Natural killer cell treated with Interleukin-12 subunit alpha and Interleukin-12 subunit beta and Interleukin-15 and Interleukin-18, amount 100 ng/mL, for 72 hours (primary cell): ENCODE data around the gene COTL1. TPM values are rescaled to one million over a fixed set of nuclear protein-coding genes. Genes with fewer than 3 reads are reported as not detected.

ENCODE experiments used
- ATAC-seq, 2 donors: fragments of 150-1000 bp; cut with Tn5 transposase in 1 of 2; sonication (Bioruptor Pico), chemical (Tn5 transposase) in 1 of 2; 2 replicates each; pipeline ENCODE4 v1.10.0; 2021
- DNase-seq: peaks from one replicate; pipeline ENCODE4 v3.0.0; 2022; ENCODE audit warnings: low spot score
- H3K27ac Mint-ChIP-seq, 2 donors: 1 replicate in 1 of 2; 2 replicates in 1 of 2; pipeline ENCODE4 v1.8.0; 2022; ENCODE audit warnings: mixed read lengths in 2 of 2, mild to moderate bottlenecking in 1 of 2, moderate library complexity in 1 of 2
- H3K27me3 Mint-ChIP-seq, 2 donors: 1 replicate in 1 of 2; 2 replicates in 1 of 2; pipeline ENCODE4 v1.8.0; 2022; ENCODE audit warnings: mixed read lengths in 2 of 2
- H3K36me3 Mint-ChIP-seq: one replicate; pipeline ENCODE4 v1.8.0; 2022; ENCODE audit warnings: mixed read lengths
- H3K4me1 Mint-ChIP-seq, 2 donors: 1 replicate in 1 of 2; 2 replicates in 1 of 2; pipeline ENCODE4 v1.8.0; 2022; ENCODE audit warnings: low read depth in 2 of 2, mixed read lengths in 2 of 2, mild to moderate bottlenecking in 1 of 2
- H3K4me3 Mint-ChIP-seq: one replicate; pipeline ENCODE4 v1.8.0; 2022; ENCODE audit warnings: mixed read lengths
- H3K9me3 Mint-ChIP-seq: 2 replicates; pipeline ENCODE4 v1.8.0; 2022; ENCODE audit warnings: mixed read lengths
- total RNA-seq, 2 donors: library from RNA; stranded (reverse); gene quantifications; one replicate each; pipeline ENCODE4 v1.2.3, GENCODE V29; 2022

Gene COTL1
- total RNA-seq, 2 donors from 2014 or later = 128 to 154 TPM

GRCh38 chr16:84652566-84652965 lies 34.7 kb upstream of the COTL1 start:
- Mint-ChIP-seq H3K27ac (no peak overlapping the region), H3K4me3 (no peak overlapping the region), H3K36me3 (peaks cover 5% of the 10 kb centered on the region), H3K4me1 (peaks cover 25 to 28% of the 10 kb centered on the region in 2 donors), H3K9me3 (no peaks in the 10 kb centered on the region), H3K27me3 (no peaks in the 10 kb centered on the region)
- DNase-seq = no peak
- no peak for ATAC-seq

GRCh38 chr16:84650062-84650991 lies 32.4 kb upstream of the COTL1 start:
- no peak for ATAC-seq
- H3K4me3 Mint-ChIP-seq = peak overlapping the region; percentile 58
- H3K4me1 Mint-ChIP-seq = peaks cover 26 to 28% of the 10 kb centered on the region in 2 donors
- DNase-seq = no peak
- H3K9me3 Mint-ChIP-seq = no peaks in the 10 kb centered on the region
- peaks cover 5% of the 10 kb centered on the region for H3K36me3 Mint-ChIP-seq
- H3K27ac Mint-ChIP-seq = peak overlapping the region; percentile 45 to 49
- peaks cover 0 to 2% of the 10 kb centered on the region in 2 donors for H3K27me3 Mint-ChIP-seq

- Mint-ChIP-seq H3K4me1 (peaks cover 25 to 26% of the 10 kb centered on the region in 2 donors), H3K27me3 (peaks cover 0 to 2% of the 10 kb centered on the region in 2 donors), H3K27ac (peak overlapping the region; percentile 49 to 83), H3K9me3 (no peaks in the 10 kb centered on the region), H3K36me3 (peaks cover 5% of the 10 kb centered on the region), H3K4me3 (peak overlapping the region; percentile 79)
- DNase-seq (no peak), ATAC-seq (no peak)
Observed at GRCh38 chr16:84649511-84649861, 31.6 kb upstream of the COTL1 start.

- Mint-ChIP-seq H3K4me3 (peak overlapping the region; percentile 79), H3K9me3 (no peaks in the 10 kb centered on the region), H3K4me1 (peaks cover 25 to 26% of the 10 kb centered on the region in 2 donors), H3K36me3 (peaks cover 5% of the 10 kb centered on the region), H3K27me3 (peaks cover 0 to 2% of the 10 kb centered on the region in 2 donors), H3K27ac (peak overlapping the region; percentile 49 to 83)
- ATAC-seq = peak; percentile 69 to 74
- peak; percentile 73 for DNase-seq
Observed at GRCh38 chr16:84648595-84649510, 31.0 kb upstream of the COTL1 start.

- H3K4me1 Mint-ChIP-seq = peaks cover 22 to 26% of the 10 kb centered on the region in 2 donors
- H3K36me3 Mint-ChIP-seq = peaks cover 5% of the 10 kb centered on the region
- H3K4me3 Mint-ChIP-seq = peak within 1 kb of the TSS; percentile 95
- no peaks in the 10 kb centered on the region for H3K9me3 Mint-ChIP-seq
- peak; percentile 92 to 96 for ATAC-seq
- peak; percentile 85 for DNase-seq
- peaks cover 0 to 2% of the 10 kb centered on the region in 2 donors for H3K27me3 Mint-ChIP-seq
- H3K27ac Mint-ChIP-seq = peak within 1 kb of the TSS; percentile 70 to 84
Observed at GRCh38 chr16:84647828-84648594, 30.1 kb upstream of the COTL1 start, which contains the start of gene KLHL36. Gene KLHL36 (plus strand): TSS chr16:84648511. CDS start chr16:84650868, 2,357 bp downstream.

GRCh38 chr16:84643674-84644073 lies 25.8 kb upstream of the COTL1 start:
- no peak overlapping the region for H3K27ac Mint-ChIP-seq

GRCh38 chr16:84643180-84643583 lies 25.3 kb upstream of the COTL1 start:
- Mint-ChIP-seq H3K27me3 (peaks cover 0 to 4% of the 10 kb centered on the region in 2 donors), H3K36me3 (no peaks in the 10 kb centered on the region), H3K9me3 (no peaks in the 10 kb centered on the region), H3K4me1 (peaks cover 12 to 16% of the 10 kb centered on the region in 2 donors), H3K4me3 (no peak overlapping the region), H3K27ac (no peak overlapping the region)
- ATAC-seq (no peak), DNase-seq (no peak)

More at GRCh38 chr16:84643674-84644073, 25.8 kb upstream of the COTL1 start:
- Mint-ChIP-seq H3K4me3 (no peak overlapping the region), H3K4me1 (peaks cover 12 to 16% of the 10 kb centered on the region in 2 donors), H3K36me3 (no peaks in the 10 kb centered on the region), H3K27me3 (peaks cover 0 to 4% of the 10 kb centered on the region in 2 donors), H3K9me3 (no peaks in the 10 kb centered on the region)
- DNase-seq = no peak
- ATAC-seq = no peak

- H3K27me3 Mint-ChIP-seq = peaks cover 0 to 7% of the 10 kb centered on the region in 2 donors
- no peak overlapping the region for H3K4me3 Mint-ChIP-seq
- H3K36me3 Mint-ChIP-seq = no peaks in the 10 kb centered on the region
- H3K9me3 Mint-ChIP-seq = no peaks in the 10 kb centered on the region
- H3K4me1 Mint-ChIP-seq = peaks cover 7 to 17% of the 10 kb centered on the region in 2 donors
- H3K27ac Mint-ChIP-seq = peak overlapping the region in 1 of 2 donors; percentile 72
- no peak for ATAC-seq
- DNase-seq = no peak
Observed at GRCh38 chr16:84641643-84642358, 23.9 kb upstream of the COTL1 start.

- no peak for DNase-seq
- Mint-ChIP-seq H3K36me3 (no peaks in the 10 kb centered on the region), H3K4me3 (no peak overlapping the region), H3K9me3 (no peaks in the 10 kb centered on the region), H3K4me1 (peaks cover 7 to 17% of the 10 kb centered on the region in 2 donors), H3K27me3 (peaks cover 0 to 4% of the 10 kb centered on the region in 2 donors), H3K27ac (no peak overlapping the region)
- no peak for ATAC-seq
Observed at GRCh38 chr16:84640145-84640544, 22.3 kb upstream of the COTL1 start.

- no peak for DNase-seq
- H3K9me3 Mint-ChIP-seq = no peaks in the 10 kb centered on the region
- no peak for ATAC-seq
Observed at GRCh38 chr16:84638231-84638806, 20.4 kb upstream of the COTL1 start.

GRCh38 chr16:84637709-84638108 lies 19.8 kb upstream of the COTL1 start:
- DNase-seq (no peak), ATAC-seq (no peak)
- H3K4me1 Mint-ChIP-seq = peaks cover 7 to 17% of the 10 kb centered on the region in 2 donors
- H3K9me3 Mint-ChIP-seq = no peaks in the 10 kb centered on the region
- H3K27ac Mint-ChIP-seq = no peak overlapping the region
- peaks cover 0 to 7% of the 10 kb centered on the region in 2 donors for H3K27me3 Mint-ChIP-seq
- no peaks in the 10 kb centered on the region for H3K36me3 Mint-ChIP-seq
- no peak overlapping the region for H3K4me3 Mint-ChIP-seq

More at GRCh38 chr16:84638231-84638806, 20.4 kb upstream of the COTL1 start:
- no peaks in the 10 kb centered on the region for H3K36me3 Mint-ChIP-seq
- H3K27me3 Mint-ChIP-seq = peaks cover 0 to 8% of the 10 kb centered on the region in 2 donors
- H3K4me1 Mint-ChIP-seq = peaks cover 7 to 17% of the 10 kb centered on the region in 2 donors
- no peak overlapping the region for H3K27ac Mint-ChIP-seq
- H3K4me3 Mint-ChIP-seq = no peak overlapping the region

GRCh38 chr16:84635702-84636101 lies 17.8 kb upstream of the COTL1 start:
- peaks cover 0 to 6% of the 10 kb centered on the region in 2 donors for H3K27me3 Mint-ChIP-seq
- peaks cover 16 to 21% of the 10 kb centered on the region in 2 donors for H3K4me1 Mint-ChIP-seq
- H3K4me3 Mint-ChIP-seq = no peak overlapping the region
- H3K27ac Mint-ChIP-seq = no peak overlapping the region
- DNase-seq = no peak
- no peaks in the 10 kb centered on the region for H3K9me3 Mint-ChIP-seq
- ATAC-seq = no peak
- H3K36me3 Mint-ChIP-seq = no peaks in the 10 kb centered on the region
